ENCODE data around the gene MRPS15.

DNA sequence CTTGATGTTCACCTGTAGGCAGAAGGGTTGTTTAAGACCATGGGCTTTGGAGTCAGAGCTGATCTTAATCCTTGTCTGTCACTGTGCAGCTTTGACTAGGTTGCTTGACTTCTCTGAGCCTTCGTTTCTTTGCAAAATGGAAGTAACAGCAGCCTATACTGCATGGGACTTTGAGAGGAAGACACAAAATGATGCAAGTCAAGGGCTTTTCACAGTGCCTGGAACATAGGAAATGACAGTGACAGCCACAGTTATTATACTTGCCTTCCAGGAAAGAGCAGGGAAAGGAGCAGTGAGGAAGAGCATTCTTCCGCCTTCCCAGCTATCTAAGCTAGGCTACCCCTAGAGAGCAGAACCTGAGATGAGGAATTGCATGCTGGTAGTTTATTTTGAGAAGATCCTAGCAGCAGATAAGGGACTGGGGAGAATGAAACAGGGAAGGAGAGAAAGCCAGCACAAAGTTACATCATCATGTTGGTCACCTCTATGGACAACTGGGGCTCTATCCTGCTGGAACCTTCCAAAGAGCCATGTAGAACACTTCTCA is 15.4 kb upstream of the MRPS15 start:
- TF ChIP-seq EZH2 (IDR thresholded peaks at IDR 0.05), result no peak
- TF ChIP-seq POLR2AphosphoS5 (IDR thresholded peaks at IDR 0.05; ENCODE audit: borderline replicate concordance, low read depth, low read length), result no peak
- TF ChIP-seq FOXP2 (optimal IDR thresholded peaks at IDR 0.05; ENCODE audit: control extremely low read depth, extremely low read length, insufficient read depth), result no peak

All from SK-N-MC (cell line).